GM18499 (cell line): ENCODE measurements around the gene NUP35.

Experiments used
- ATAC-seq: cut with Tn5 transposase; IDR thresholded peaks from one replicate; pipeline ENCODE4 v1.9.1; 2021; ENCODE audit warnings: moderate number of reproducible peaks; ENCODE audit not compliant: insufficient read depth, unreplicated experiment

Gene NUP35

DNA sequence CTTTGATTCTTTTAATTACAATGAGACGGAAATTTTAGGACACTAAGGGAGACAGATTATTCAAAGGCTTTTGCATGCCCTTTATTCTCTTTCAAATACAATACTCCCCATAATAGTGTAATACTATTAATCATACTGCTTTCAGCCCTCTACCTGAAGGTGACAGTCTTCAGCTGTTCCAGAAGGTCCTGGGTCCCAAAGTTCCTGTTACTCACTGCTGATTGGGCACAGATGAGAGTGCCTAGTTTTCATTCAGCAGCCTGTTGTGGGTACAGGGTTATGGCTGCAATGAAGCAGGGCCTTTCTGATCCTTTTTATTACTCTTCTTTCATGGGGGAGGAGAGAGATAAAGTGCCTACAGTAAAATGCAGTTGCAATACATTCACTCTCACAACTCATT lies 80.2 kb downstream of the NUP35 start:
- ATAC-seq, result no peak

DNA sequence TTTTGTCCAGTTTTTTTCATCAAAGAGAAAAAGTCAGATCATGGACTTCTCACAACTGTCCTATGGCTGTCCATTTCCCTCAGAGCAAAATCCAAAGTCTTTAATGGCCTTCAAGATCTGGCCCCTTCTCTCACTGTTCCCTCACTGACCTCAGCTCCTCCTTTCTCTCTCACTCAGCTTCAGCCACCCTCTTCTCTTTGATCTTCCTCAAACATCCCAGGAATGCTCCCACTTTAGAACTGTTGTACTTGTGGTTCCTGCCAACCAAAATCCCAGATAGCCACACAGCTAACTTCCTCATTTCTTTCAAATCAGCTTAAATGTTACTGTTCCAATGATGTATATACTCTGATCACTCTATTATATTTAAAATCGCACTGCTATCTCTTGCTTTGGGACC lies 82.9 kb downstream of the NUP35 start:
- ATAC-seq, result no peak

DNA sequence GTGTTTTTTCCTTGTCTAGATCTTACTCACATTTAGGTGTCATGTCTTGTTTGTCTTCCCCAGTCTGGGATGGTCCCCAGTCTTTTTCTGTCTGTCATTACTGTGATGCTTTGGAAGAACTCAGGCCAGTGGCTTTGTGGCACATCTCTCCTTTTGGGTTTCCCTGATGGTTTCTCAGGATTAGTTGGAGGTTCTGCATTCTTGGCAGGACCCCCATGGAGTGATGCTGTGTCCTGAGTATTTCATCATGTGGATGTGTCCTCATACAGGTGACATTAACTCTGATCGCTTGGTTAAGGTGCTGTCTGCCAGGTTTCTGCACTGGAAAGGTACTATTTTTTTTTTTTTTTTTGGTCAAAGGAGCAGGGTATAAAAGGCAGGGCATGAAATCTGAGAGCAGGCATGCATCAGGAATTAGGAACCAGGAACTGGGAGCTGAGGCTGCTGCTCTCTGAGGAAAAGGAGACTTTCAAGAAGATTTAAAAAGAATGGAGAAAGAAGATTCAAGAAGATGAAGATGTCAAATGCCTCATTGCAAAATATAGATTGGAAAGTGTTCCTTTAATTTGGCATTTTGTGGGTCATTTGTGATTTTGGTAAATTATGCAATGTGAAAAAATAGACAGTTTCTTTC lies 85.3 kb downstream of the NUP35 start:
- ATAC-seq, result no peak
